Measurements from ENCODE around the gene ZNF443. TPM values are rescaled to one million over a fixed set of nuclear protein-coding genes. Genes with fewer than 3 reads are reported as not detected.
A peak's percentile ranks its signal among the peaks of the same experiment; 100 is the strongest.
"Not testable (repeated sequence)": the region's sequence is repeated elsewhere in the genome, so short reads cannot be mapped to it uniquely, and the experiment has no call there.

Gene ZNF443
- total RNA-seq, 1 donor from 2014 or later, result 2.0 TPM

DNA sequence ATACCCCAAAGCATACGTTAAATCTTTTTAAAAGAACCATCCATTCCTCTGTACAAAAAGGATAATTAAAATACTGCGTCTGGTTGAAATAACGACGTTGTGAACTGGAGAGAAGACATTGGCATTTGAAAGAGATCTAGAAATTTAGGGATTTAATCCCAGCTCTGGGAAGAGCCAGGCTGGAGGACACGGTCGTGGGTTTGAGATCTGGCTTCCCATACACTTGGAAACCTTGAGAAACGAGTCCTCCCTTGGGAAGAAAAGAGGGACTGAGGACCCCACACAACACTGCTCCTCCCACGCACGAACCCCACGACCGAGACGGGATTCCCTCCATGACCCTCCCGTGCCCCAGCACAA lies 43.2 kb upstream of the ZNF443 start:
- Mint-ChIP-seq H3K4me3 (ENCODE audit: unreplicated experiment) (peak overlapping the region; percentile 90), H3K9me3 (ENCODE audit: low read depth) (no peaks in the 10 kb centered on the region), H3K27me3 (ENCODE audit: low read depth) (no peaks in the 10 kb centered on the region), H3K36me3 (ENCODE audit: low read depth) (no peaks in the 10 kb centered on the region), H3K4me1 (ENCODE audit: low read depth) (peaks cover 31% of the 10 kb centered on the region), H3K27ac (ENCODE audit: unreplicated experiment) (peak overlapping the region; percentile 91)
- TF ChIP-seq, protein P1, sequence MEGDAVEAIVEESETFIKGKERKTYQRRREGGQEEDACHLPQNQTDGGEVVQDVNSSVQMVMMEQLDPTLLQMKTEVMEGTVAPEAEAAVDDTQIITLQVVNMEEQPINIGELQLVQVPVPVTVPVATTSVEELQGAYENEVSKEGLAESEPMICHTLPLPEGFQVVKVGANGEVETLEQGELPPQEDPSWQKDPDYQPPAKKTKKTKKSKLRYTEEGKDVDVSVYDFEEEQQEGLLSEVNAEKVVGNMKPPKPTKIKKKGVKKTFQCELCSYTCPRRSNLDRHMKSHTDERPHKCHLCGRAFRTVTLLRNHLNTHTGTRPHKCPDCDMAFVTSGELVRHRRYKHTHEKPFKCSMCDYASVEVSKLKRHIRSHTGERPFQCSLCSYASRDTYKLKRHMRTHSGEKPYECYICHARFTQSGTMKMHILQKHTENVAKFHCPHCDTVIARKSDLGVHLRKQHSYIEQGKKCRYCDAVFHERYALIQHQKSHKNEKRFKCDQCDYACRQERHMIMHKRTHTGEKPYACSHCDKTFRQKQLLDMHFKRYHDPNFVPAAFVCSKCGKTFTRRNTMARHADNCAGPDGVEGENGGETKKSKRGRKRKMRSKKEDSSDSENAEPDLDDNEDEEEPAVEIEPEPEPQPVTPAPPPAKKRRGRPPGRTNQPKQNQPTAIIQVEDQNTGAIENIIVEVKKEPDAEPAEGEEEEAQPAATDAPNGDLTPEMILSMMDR (IDR thresholded peaks at IDR 0.05), result no peak
- DNase-seq (ENCODE audit: low spot score), result no peak

DNA sequence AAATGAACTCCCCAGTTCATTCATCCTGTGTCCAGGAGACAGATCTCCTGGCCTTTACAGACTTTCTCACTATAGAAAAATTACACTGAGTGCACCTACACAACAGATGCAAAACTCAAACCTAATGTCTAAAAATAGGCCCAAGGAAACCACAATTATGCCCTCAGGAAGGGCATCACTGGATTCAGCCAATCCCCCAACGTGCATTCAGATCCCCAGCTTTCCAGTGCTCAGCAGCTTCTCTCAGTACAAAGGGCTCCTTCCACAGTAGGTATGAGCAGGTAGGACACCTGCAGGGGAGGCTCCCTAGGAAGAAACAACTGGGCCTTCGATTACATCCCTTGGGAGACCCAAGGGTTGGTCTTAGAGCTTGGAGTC lies 41.7 kb upstream of the ZNF443 start:
- no peaks in the 10 kb centered on the region for H3K9me3 Mint-ChIP-seq (ENCODE audit: low read depth)
- no peaks in the 10 kb centered on the region for H3K27me3 Mint-ChIP-seq (ENCODE audit: low read depth)
- DNase-seq (ENCODE audit: low spot score), result no peak
- peaks cover 1% of the 10 kb centered on the region for H3K36me3 Mint-ChIP-seq (ENCODE audit: low read depth)
- H3K4me1 Mint-ChIP-seq (ENCODE audit: low read depth), result peaks cover 31% of the 10 kb centered on the region
- H3K27ac Mint-ChIP-seq (ENCODE audit: unreplicated experiment), result peak overlapping the region; percentile 10
- no peak overlapping the region for H3K4me3 Mint-ChIP-seq (ENCODE audit: unreplicated experiment)
- TF ChIP-seq, protein P1 (IDR thresholded peaks at IDR 0.05), result no peak

GRCh38 chr19:12481781-12482508 lies 41.1 kb upstream of the ZNF443 start:
- Mint-ChIP-seq H3K9me3 (ENCODE audit: low read depth) (no peaks in the 10 kb centered on the region), H3K27ac (ENCODE audit: unreplicated experiment) (no peak overlapping the region), H3K4me3 (ENCODE audit: unreplicated experiment) (no peak overlapping the region), H3K36me3 (ENCODE audit: low read depth) (peaks cover 1% of the 10 kb centered on the region), H3K4me1 (ENCODE audit: low read depth) (peaks cover 31% of the 10 kb centered on the region), H3K27me3 (ENCODE audit: low read depth) (no peaks in the 10 kb centered on the region)
- DNase-seq (ENCODE audit: low spot score), result no peak
- TF ChIP-seq, protein P1 (IDR thresholded peaks at IDR 0.05), result no peak

GRCh38 chr19:12478234-12478941 lies 37.6 kb upstream of the ZNF443 start:
- no peak overlapping the region for H3K4me3 Mint-ChIP-seq (ENCODE audit: unreplicated experiment)
- H3K27me3 Mint-ChIP-seq (ENCODE audit: low read depth), result no peaks in the 10 kb centered on the region
- DNase-seq (ENCODE audit: low spot score), result no peak
- TF ChIP-seq, protein P1 (IDR thresholded peaks at IDR 0.05), result no peak
- peaks cover 17% of the 10 kb centered on the region for H3K4me1 Mint-ChIP-seq (ENCODE audit: low read depth)
- H3K9me3 Mint-ChIP-seq (ENCODE audit: low read depth), result peaks cover 13% of the 10 kb centered on the region
- peaks cover 3% of the 10 kb centered on the region for H3K36me3 Mint-ChIP-seq (ENCODE audit: low read depth)
- H3K27ac Mint-ChIP-seq (ENCODE audit: unreplicated experiment), result no peak overlapping the region

GRCh38 chr19:12467651-12468050 lies 26.8 kb upstream of the ZNF443 start:
- Mint-ChIP-seq H3K9me3 (ENCODE audit: low read depth) (peaks cover 49% of the 10 kb centered on the region), H3K36me3 (ENCODE audit: low read depth) (peaks cover 52% of the 10 kb centered on the region)
- H3K27ac Mint-ChIP-seq (ENCODE audit: unreplicated experiment); H3K4me3 Mint-ChIP-seq (ENCODE audit: unreplicated experiment); H3K4me1 Mint-ChIP-seq (ENCODE audit: low read depth); H3K27me3 Mint-ChIP-seq (ENCODE audit: low read depth); DNase-seq (ENCODE audit: low spot score): not testable (repeated sequence)
